ENCODE measurements around the gene POLR3K.

GRCh38 chr16:76535-77272 is 23.3 kb upstream of the POLR3K start:
- no peak for TF ChIP-seq POLR2A (IDR thresholded peaks at IDR 0.05)
- no peak for TF ChIP-seq POLR2AphosphoS5 (IDR thresholded peaks at IDR 0.05)

All from suprapubic skin (tissue), 4 donors.